ENCODE results near the gene TMTC2. TPM values are rescaled to one million over a fixed set of nuclear protein-coding genes. Genes with fewer than 3 reads are reported as not detected.

The TMTC2 gene
- total RNA-seq, 4 donors from 2014 or later: 18.8 to 30.7 (median 21.0) TPM

- TF ChIP-seq POLR2A (IDR thresholded peaks at IDR 0.05): no peak
- TF ChIP-seq, protein P1, sequence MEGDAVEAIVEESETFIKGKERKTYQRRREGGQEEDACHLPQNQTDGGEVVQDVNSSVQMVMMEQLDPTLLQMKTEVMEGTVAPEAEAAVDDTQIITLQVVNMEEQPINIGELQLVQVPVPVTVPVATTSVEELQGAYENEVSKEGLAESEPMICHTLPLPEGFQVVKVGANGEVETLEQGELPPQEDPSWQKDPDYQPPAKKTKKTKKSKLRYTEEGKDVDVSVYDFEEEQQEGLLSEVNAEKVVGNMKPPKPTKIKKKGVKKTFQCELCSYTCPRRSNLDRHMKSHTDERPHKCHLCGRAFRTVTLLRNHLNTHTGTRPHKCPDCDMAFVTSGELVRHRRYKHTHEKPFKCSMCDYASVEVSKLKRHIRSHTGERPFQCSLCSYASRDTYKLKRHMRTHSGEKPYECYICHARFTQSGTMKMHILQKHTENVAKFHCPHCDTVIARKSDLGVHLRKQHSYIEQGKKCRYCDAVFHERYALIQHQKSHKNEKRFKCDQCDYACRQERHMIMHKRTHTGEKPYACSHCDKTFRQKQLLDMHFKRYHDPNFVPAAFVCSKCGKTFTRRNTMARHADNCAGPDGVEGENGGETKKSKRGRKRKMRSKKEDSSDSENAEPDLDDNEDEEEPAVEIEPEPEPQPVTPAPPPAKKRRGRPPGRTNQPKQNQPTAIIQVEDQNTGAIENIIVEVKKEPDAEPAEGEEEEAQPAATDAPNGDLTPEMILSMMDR (IDR thresholded peaks at IDR 0.05): no peak
- no peaks in the 10 kb centered on the region for H3K9me3 ChIP-seq
- WGBS, 2 donors: 97 to 99% methylated on average over 4 of the region's 4 CpGs
- intact Hi-C loops (cut with DNase I): no loop called here
- no peaks in the 10 kb centered on the region for H3K36me3 ChIP-seq
- no peaks in the 10 kb centered on the region for H3K4me1 ChIP-seq
- no peak overlapping the region for H3K27ac ChIP-seq
- no peak for DNase-seq
- H3K4me3 ChIP-seq (replicated peaks in 1 of 3): no peak overlapping the region
- no peaks in the 10 kb centered on the region for H3K27me3 ChIP-seq
Observed at GRCh38 chr12:82723093-82723492, 36.4 kb downstream of the TMTC2 start.

GRCh38 chr12:82723891-82724290 is 37.2 kb downstream of the TMTC2 start:
- Histone ChIP-seq H3K27ac (no peak overlapping the region), H3K36me3 (no peaks in the 10 kb centered on the region), H3K4me1 (no peaks in the 10 kb centered on the region), H3K27me3 (no peaks in the 10 kb centered on the region), H3K4me3 (replicated peaks in 1 of 3) (no peak overlapping the region), H3K9me3 (no peaks in the 10 kb centered on the region)
- DNase-seq: no peak
- no peak for TF ChIP-seq POLR2A (IDR thresholded peaks at IDR 0.05)
- TF ChIP-seq, protein P1 (IDR thresholded peaks at IDR 0.05): no peak
- intact Hi-C loops (cut with DNase I): no loop called here
- WGBS, 2 donors: 77 to 91% methylated on average over 2 of the region's 2 CpGs

DNA sequence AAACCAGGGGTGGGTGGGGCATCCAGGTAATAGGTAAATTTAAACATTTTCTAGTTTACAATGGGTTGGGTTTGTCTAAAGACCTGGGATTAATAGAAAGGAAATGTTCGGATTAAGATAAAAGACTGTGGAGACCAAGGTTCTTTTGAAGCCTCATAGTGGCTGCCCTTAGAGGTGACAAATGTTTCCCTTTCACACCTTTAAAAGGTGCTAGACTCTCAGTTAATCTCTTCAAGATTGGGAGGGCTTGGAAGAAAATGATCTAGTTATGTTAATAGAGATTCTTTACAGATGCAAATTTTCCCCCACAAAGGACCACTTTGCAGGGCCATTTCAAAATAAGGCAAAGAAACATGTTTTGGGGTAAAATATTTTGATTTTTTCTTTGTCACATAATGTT is 39.0 kb downstream of the TMTC2 start:
- H3K27me3 ChIP-seq: no peaks in the 10 kb centered on the region
- no peak for DNase-seq
- TF ChIP-seq POLR2A (IDR thresholded peaks at IDR 0.05): no peak
- TF ChIP-seq, protein P1 (IDR thresholded peaks at IDR 0.05): no peak
- no peaks in the 10 kb centered on the region for H3K4me1 ChIP-seq
- H3K9me3 ChIP-seq: no peaks in the 10 kb centered on the region
- intact Hi-C loops (cut with DNase I): no loop called here
- WGBS, 2 donors: 93 to 98% methylated on average over 1 of the region's 1 CpG
- no peaks in the 10 kb centered on the region for H3K36me3 ChIP-seq
- no peak overlapping the region for H3K27ac ChIP-seq
- H3K4me3 ChIP-seq (replicated peaks in 1 of 3): no peak overlapping the region

DNA sequence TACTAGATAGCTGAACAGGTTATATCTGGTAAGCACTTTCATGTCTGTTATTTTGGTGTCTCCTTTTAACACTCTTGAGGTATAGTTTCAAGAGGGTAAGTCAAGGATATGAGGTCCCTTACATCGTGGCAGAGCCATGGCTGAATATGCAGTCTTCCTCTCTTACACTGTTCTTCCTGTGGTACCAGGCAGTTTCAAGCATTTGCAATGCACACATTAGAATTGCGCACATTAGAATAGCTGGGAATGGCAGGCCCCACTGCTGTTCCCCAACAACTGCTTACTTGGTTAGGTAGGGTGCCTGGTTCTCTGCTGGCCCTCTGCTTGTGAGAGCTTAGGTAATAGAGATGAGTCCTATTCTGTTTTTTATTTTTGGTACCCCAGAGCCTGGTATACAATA is 41.2 kb downstream of the TMTC2 start:
- intact Hi-C loops (cut with DNase I): no loop called here
- 65 to 78% methylated on average over 2 of the region's 2 CpGs for WGBS, 2 donors
- Histone ChIP-seq H3K4me1 (no peaks in the 10 kb centered on the region), H3K27me3 (no peaks in the 10 kb centered on the region), H3K36me3 (no peaks in the 10 kb centered on the region), H3K27ac (no peak overlapping the region), H3K4me3 (replicated peaks in 1 of 3) (no peak overlapping the region), H3K9me3 (no peaks in the 10 kb centered on the region)
- DNase-seq: no peak
- TF ChIP-seq, protein P1 (IDR thresholded peaks at IDR 0.05): no peak
- no peak for TF ChIP-seq POLR2A (IDR thresholded peaks at IDR 0.05)

DNA sequence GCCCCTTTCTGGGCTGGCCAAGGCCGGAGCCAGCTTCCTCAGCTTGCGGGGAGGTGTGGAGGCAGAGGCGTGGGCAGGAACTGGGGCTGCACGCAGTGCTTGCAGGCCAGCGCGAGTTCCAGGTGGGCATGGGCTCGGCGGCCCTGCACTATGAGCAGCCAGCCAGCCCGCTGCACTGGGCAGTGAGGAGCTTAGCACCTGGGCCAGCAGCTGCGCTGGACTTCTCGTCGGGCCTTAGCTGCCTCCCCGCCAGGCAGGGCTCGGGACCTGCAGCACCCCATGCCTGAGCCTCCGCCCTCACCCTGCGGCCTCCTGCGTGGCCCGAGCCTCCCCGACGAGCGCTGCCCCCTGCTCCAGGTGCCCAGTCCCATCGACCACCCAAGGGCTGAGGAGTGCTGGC is 42.0 kb downstream of the TMTC2 start:
- intact Hi-C loops (cut with DNase I): no loop called here
- Histone ChIP-seq H3K36me3 (no peaks in the 10 kb centered on the region), H3K4me3 (replicated peaks in 1 of 3) (no peak overlapping the region), H3K27ac (no peak overlapping the region), H3K4me1 (no peaks in the 10 kb centered on the region), H3K27me3 (no peaks in the 10 kb centered on the region), H3K9me3 (no peaks in the 10 kb centered on the region)
- TF ChIP-seq, protein P1 (IDR thresholded peaks at IDR 0.05): no peak
- no peak for TF ChIP-seq POLR2A (IDR thresholded peaks at IDR 0.05)
- WGBS, 2 donors: 96 to 100% methylated on average over 11 to 16 of the region's 22 CpGs
- no peak for DNase-seq
